MM.1S (cell line): ENCODE measurements around the gene LRRK1.

Experiments used
- CTCF ChIP-seq: fragments of 300-600 bp; sonication (generic); IDR thresholded peaks from 2 replicates; pipeline ENCODE4 v1.5.1; 2016; ENCODE audit warnings: antibody characterized with exemption, low read length, mixed read lengths
- EZH2 ChIP-seq: fragments of 300-600 bp; sonication (generic); optimal IDR thresholded peaks from 2 replicates; pipeline ENCODE3; 2017; ENCODE audit warnings: low read depth, mild to moderate bottlenecking, antibody characterized with exemption, low read length, mixed read lengths

- TF ChIP-seq CTCF (no peak), EZH2 (no peak)
These were observed 8.9 kb upstream of the LRRK1 start for GRCh38 chr15:100909989-100910955.
